ENCODE results near the gene STK24.

Gene STK24

GRCh38 chr13:98565726-98566565 is 11.0 kb downstream of the STK24 start:
- no peak for TF ChIP-seq CTCF (IDR thresholded peaks at IDR 0.05; ENCODE audit: low read depth, low read length, missing control alignments)
- DNase-seq: no peak
- Histone ChIP-seq H3K4me3 (ENCODE audit: low read depth, low read length) (no peak overlapping the region), H3K36me3 (replicated peaks) (peaks cover 2% of the 10 kb centered on the region), H3K27ac (peak overlapping the region; percentile 25), H3K27me3 (replicated peaks) (no peaks in the 10 kb centered on the region)
- in situ Hi-C loops (cut with HindIII; ENCODE audit: low pct_ligation_motif_present, low sequenced_read_pairs): no loop called here

- no peak for DNase-seq
- no peaks in the 10 kb centered on the region for H3K27me3 ChIP-seq (replicated peaks)
- no peak for TF ChIP-seq CTCF (IDR thresholded peaks at IDR 0.05; ENCODE audit: low read depth, low read length, missing control alignments)
- peaks cover 4% of the 10 kb centered on the region for H3K36me3 ChIP-seq (replicated peaks)
- in situ Hi-C loops (cut with HindIII; ENCODE audit: low pct_ligation_motif_present, low sequenced_read_pairs): no loop called here
- no peak overlapping the region for H3K4me3 ChIP-seq (ENCODE audit: low read depth, low read length)
- H3K27ac ChIP-seq: no peak overlapping the region
Observed at GRCh38 chr13:98564204-98564603, 12.7 kb downstream of the STK24 start.

GRCh38 chr13:98563071-98563470 is 13.8 kb downstream of the STK24 start:
- DNase-seq: no peak
- Histone ChIP-seq H3K27ac (no peak overlapping the region), H3K4me3 (ENCODE audit: low read depth, low read length) (no peak overlapping the region), H3K36me3 (replicated peaks) (peaks cover 4% of the 10 kb centered on the region), H3K27me3 (replicated peaks) (no peaks in the 10 kb centered on the region)
- TF ChIP-seq CTCF (IDR thresholded peaks at IDR 0.05; ENCODE audit: low read depth, low read length, missing control alignments): no peak
- in situ Hi-C loops (cut with HindIII; ENCODE audit: low pct_ligation_motif_present, low sequenced_read_pairs): no loop called here

GRCh38 chr13:98559169-98559568 is 17.7 kb downstream of the STK24 start:
- no peak for DNase-seq
- no peak overlapping the region for H3K4me3 ChIP-seq (ENCODE audit: low read depth, low read length)
- TF ChIP-seq CTCF (IDR thresholded peaks at IDR 0.05; ENCODE audit: low read depth, low read length, missing control alignments): no peak
- H3K36me3 ChIP-seq (replicated peaks): peaks cover 4% of the 10 kb centered on the region
- H3K27me3 ChIP-seq (replicated peaks): no peaks in the 10 kb centered on the region
- in situ Hi-C loops (cut with HindIII; ENCODE audit: low pct_ligation_motif_present, low sequenced_read_pairs): no loop called here
- H3K27ac ChIP-seq: no peak overlapping the region

- no peak for TF ChIP-seq CTCF (IDR thresholded peaks at IDR 0.05; ENCODE audit: low read depth, low read length, missing control alignments)
- H3K36me3 ChIP-seq (replicated peaks): peaks cover 4% of the 10 kb centered on the region
- no peak overlapping the region for H3K4me3 ChIP-seq (ENCODE audit: low read depth, low read length)
- in situ Hi-C loops (cut with HindIII; ENCODE audit: low pct_ligation_motif_present, low sequenced_read_pairs): no loop called here
- no peak overlapping the region for H3K27ac ChIP-seq
- DNase-seq: peak; percentile 43
- H3K27me3 ChIP-seq (replicated peaks): no peaks in the 10 kb centered on the region
Observed at GRCh38 chr13:98557937-98558792, 18.7 kb downstream of the STK24 start.
